PC-3 (cell line): ENCODE results near the gene BCAR1. TPM values are rescaled to one million over a fixed set of nuclear protein-coding genes. Genes with fewer than 3 reads are reported as not detected.

Source experiments
- ATAC-seq: fragments of 200-7000 bp; cut with Tn5 transposase; 2 replicates; pipeline ENCODE4 v1.9.1; 2020; ENCODE audit warnings: mild to moderate bottlenecking, moderate library complexity
- Bru-seq: library from RNA; stranded (reverse); fragments of 400-500 nt; gene quantifications from one replicate; lab custom pipeline; 2021; lab: Mats Ljungman, UMichigan
- BruChase-seq, 2 experiments: library from RNA; stranded (reverse); fragments of 400-500 nt; gene quantifications; one replicate each; lab custom pipeline; 2021; lab: Mats Ljungman, UMichigan
- BruUV-seq: library from RNA; stranded (reverse); fragments of 400-500 nt; replicated peaks from 2 replicates; lab custom pipeline; 2021; lab: Mats Ljungman, UMichigan
- CTCF ChIA-PET: fragments of 300-600 bp; sonication (Branson Sonifier 250); formaldehyde crosslinking; loops from one replicate; lab custom pipeline; 2022; ENCODE audit warnings: antibody characterized with exemption; lab: Charles Lee
- POLR2A ChIA-PET: fragments of 300-600 bp; sonication (Branson Sonifier 250); formaldehyde crosslinking; loops from one replicate; lab custom pipeline; 2022; ENCODE audit warnings: antibody characterized with exemption; ENCODE audit not compliant: unreplicated experiment; lab: Charles Lee
- DNase-seq: peaks from one replicate; pipeline ENCODE4 v3.0.0-alpha.2; 2015
- H2AFZ ChIP-seq: fragments of 300-600 bp; sonication (generic); 2 replicates; pipeline ENCODE4 v1.6.0; 2016; ENCODE audit warnings: antibody characterized with exemption, low read length
- H3F3A ChIP-seq: fragments of 300-600 bp; sonication (generic); one replicate; pipeline ENCODE4 v1.6.0; 2017; ENCODE audit warnings: antibody characterized with exemption, low read length, control low read depth, mild to moderate bottlenecking; ENCODE audit not compliant: unreplicated experiment
- H3K27ac ChIP-seq: fragments of 300-600 bp; sonication (generic); 2 replicates; pipeline ENCODE4 v1.5.1; 2016; ENCODE audit warnings: mild to moderate bottlenecking, low read length
- H3K27me3 ChIP-seq: fragments of 300-600 bp; sonication (generic); 2 replicates; pipeline ENCODE4 v1.6.1; 2016; ENCODE audit warnings: low read length, mixed read lengths
- H3K36me3 ChIP-seq: fragments of 300-600 bp; sonication (generic); 2 replicates; pipeline ENCODE4 v1.6.1; 2016; ENCODE audit warnings: low read depth, mixed run types, low read length, mixed read lengths
- H3K4me1 ChIP-seq: fragments of 300-600 bp; sonication (generic); 2 replicates; pipeline ENCODE4 v1.5.1; 2016; ENCODE audit warnings: low read length; ENCODE audit not compliant: insufficient read depth
- H3K4me2 ChIP-seq: fragments of 300-600 bp; sonication (generic); 2 replicates; pipeline ENCODE4 v1.6.0; 2016; ENCODE audit warnings: low read length
- H3K4me3 ChIP-seq: fragments of 300-600 bp; sonication (generic); 2 replicates; pipeline ENCODE4 v1.5.1; 2016; ENCODE audit warnings: mild to moderate bottlenecking, low read length, mixed read lengths
- H3K79me2 ChIP-seq: fragments of 300-600 bp; sonication (generic); 2 replicates; pipeline ENCODE4 v1.6.1; 2017; ENCODE audit warnings: low read length, mixed read lengths
- H3K9ac ChIP-seq: fragments of 300-600 bp; sonication (generic); 2 replicates; pipeline ENCODE4 v1.6.0; 2016; ENCODE audit warnings: mild to moderate bottlenecking, low read length
- H3K9me2 ChIP-seq: fragments of 300-600 bp; sonication (generic); replicated peaks from 2 replicates; pipeline ENCODE4 v1.6.1; 2016; ENCODE audit warnings: mixed run types, low read length, mixed read lengths
- H3K9me3 ChIP-seq: fragments of 300-600 bp; sonication (generic); 2 replicates; pipeline ENCODE4 v1.6.1; 2016; ENCODE audit warnings: low read length, mixed read lengths
- H4K20me1 ChIP-seq: fragments of 300-600 bp; sonication (generic); 2 replicates; pipeline ENCODE4 v1.6.1; 2016; ENCODE audit warnings: low read length, mixed read lengths
- CTCF ChIP-seq: fragments of 300-600 bp; sonication (generic); conservative IDR thresholded peaks from 2 replicates; pipeline ENCODE4 v1.5.1; 2017; ENCODE audit warnings: antibody characterized with exemption, low read depth, mild to moderate bottlenecking, low read length
- EZH2 ChIP-seq: fragments of 300-600 bp; sonication (generic); IDR thresholded peaks from one replicate; pipeline ENCODE4 v1.6.1; 2017; ENCODE audit warnings: antibody characterized with exemption, mild to moderate bottlenecking, low read length; ENCODE audit not compliant: unreplicated experiment
- EZH2phosphoT487 ChIP-seq: fragments of 300-600 bp; sonication (generic); IDR thresholded peaks from 2 replicates; pipeline ENCODE4 v1.6.1; 2018; ENCODE audit warnings: mild to moderate bottlenecking, antibody characterized with exemption, low read length, borderline replicate concordance
- intact Hi-C: fragments of 100-400 bp; cut with micrococcal nuclease; formaldehyde crosslinking; loops from 2 replicates; pipeline ENCODE4 v1.9.0; 2023
- long read RNA-seq: library from polyadenylated mRNA; unstranded; transcript quantifications from one replicate; pipeline ENCODE4 v2.0.0, GENCODE V29; 2021; ENCODE audit not compliant: unreplicated experiment
- total RNA-seq: library from RNA; depleted of rRNA; stranded (reverse); fragments of >200 nt; gene quantifications from 2 replicates; pipeline ENCODE4 v1.2.3, GENCODE V29; 2014; rRNA removed

BCAR1 gene, protein sequence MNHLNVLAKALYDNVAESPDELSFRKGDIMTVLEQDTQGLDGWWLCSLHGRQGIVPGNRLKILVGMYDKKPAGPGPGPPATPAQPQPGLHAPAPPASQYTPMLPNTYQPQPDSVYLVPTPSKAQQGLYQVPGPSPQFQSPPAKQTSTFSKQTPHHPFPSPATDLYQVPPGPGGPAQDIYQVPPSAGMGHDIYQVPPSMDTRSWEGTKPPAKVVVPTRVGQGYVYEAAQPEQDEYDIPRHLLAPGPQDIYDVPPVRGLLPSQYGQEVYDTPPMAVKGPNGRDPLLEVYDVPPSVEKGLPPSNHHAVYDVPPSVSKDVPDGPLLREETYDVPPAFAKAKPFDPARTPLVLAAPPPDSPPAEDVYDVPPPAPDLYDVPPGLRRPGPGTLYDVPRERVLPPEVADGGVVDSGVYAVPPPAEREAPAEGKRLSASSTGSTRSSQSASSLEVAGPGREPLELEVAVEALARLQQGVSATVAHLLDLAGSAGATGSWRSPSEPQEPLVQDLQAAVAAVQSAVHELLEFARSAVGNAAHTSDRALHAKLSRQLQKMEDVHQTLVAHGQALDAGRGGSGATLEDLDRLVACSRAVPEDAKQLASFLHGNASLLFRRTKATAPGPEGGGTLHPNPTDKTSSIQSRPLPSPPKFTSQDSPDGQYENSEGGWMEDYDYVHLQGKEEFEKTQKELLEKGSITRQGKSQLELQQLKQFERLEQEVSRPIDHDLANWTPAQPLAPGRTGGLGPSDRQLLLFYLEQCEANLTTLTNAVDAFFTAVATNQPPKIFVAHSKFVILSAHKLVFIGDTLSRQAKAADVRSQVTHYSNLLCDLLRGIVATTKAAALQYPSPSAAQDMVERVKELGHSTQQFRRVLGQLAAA
- 49.3 and 68.0 TPM in 2 replicates for total RNA-seq
- Bru-seq, nascent RNA, result percentile 71 among the genes with signal in this experiment
- percentile 81 among the genes with signal in this experiment for BruChase-seq, experiment 1, labeled RNA remaining after a 6-hour chase
- BruChase-seq, experiment 2, labeled RNA remaining after a 2-hour chase, result percentile 82 among the genes with signal in this experiment
- long read RNA-seq, transcript BCAR1-201 (7 exons, 3,221 nt), result minor isoform, 28 of 198 reads
- long read RNA-seq, transcript BCAR1-207 (7 exons, 3,192 nt), result major isoform, 57 of 198 reads
- long read RNA-seq, transcript BCAR1-212 (3 exons, 2,692 nt), result minor isoform, 30 of 198 reads
- long read RNA-seq, partial matches to known transcripts, result 46 of 198 reads
- long read RNA-seq, other reads (novel, unspliced or antisense), result 36 of 198 reads

GRCh38 chr16:75251280-75252048 lies at the start of gene BCAR1:
Gene BCAR1, minus strand, starts transcription at chr16:75251624. Its CDS starts 142 bp downstream, at chr16:75251482.
- Histone ChIP-seq H3K4me3 (peak within 1 kb of the TSS; percentile 89), H3K9ac (peak within 1 kb of the TSS; percentile 92), H3F3A (no peaks in the 10 kb centered on the region), H3K27ac (peak within 1 kb of the TSS; percentile 50), H3K27me3 (no peaks in the 10 kb centered on the region), H4K20me1 (peaks cover 19% of the 10 kb centered on the region), H3K36me3 (no peaks in the 10 kb centered on the region), H3K9me3 (no peaks in the 10 kb centered on the region), H3K79me2 (peaks cover 88% of the 10 kb centered on the region), H2AFZ (0 out of 2 replicates have a peak within 1 kb of the TSS, but pooled peaks have one; percentile 38), H3K4me1 (peaks cover 54% of the 10 kb centered on the region), H3K4me2 (peak within 1 kb of the TSS; percentile 93), H3K9me2 (no peaks in the 10 kb centered on the region)
- no TSS peak for BruUV-seq
- intact Hi-C loops, result loop anchor here (5.0 kb wide), 1 partner anchor 136 kb away; no protein-coding TSS in a partner anchor
- TF ChIP-seq EZH2phosphoT487 (no peak), CTCF (no peak), EZH2 (no peak)
- DNase-seq (peak; percentile 77), ATAC-seq (peak; percentile 76)
- CTCF ChIA-PET, result no interaction called here
- POLR2A ChIA-PET, result no interaction called here

DNA sequence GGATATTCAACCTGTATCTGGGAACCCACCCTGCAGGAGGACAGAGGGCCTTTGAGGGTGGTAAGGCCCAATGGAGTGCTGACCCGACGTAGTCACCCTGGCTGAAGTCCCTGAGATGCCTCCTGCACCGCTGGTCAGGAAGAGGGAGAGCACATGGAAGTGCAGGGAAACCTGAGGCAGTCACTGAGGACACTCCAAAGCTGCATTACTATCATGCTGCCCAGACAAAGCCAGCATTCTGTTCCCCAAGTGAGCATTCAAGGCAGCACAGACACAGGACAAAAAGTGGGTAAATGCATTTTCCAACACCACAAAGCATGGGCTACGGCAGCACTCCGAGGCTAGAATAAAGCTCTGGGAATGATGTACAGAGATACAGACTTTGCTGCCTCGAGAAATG lies 46.8 kb upstream of the BCAR1 start:
- no peak for ATAC-seq
- Histone ChIP-seq H3K27ac (no peak overlapping the region), H3K4me1 (no peaks in the 10 kb centered on the region), H3K79me2 (no peaks in the 10 kb centered on the region), H3K27me3 (no peaks in the 10 kb centered on the region), H2AFZ (no peak overlapping the region), H3K9ac (no peak overlapping the region), H3F3A (no peaks in the 10 kb centered on the region), H3K4me3 (no peak overlapping the region), H3K4me2 (no peak overlapping the region), H4K20me1 (no peaks in the 10 kb centered on the region), H3K9me2 (no peaks in the 10 kb centered on the region), H3K36me3 (no peaks in the 10 kb centered on the region; the same call in 1 of the 2 replicates), H3K9me3 (no peaks in the 10 kb centered on the region)
- BruUV-seq, result no TSS peak
- TF ChIP-seq CTCF (no peak), EZH2phosphoT487 (no peak), EZH2 (no peak)
- POLR2A ChIA-PET, result no interaction called here
- intact Hi-C loops, result no loop called here
- no peak for DNase-seq
- CTCF ChIA-PET, result no interaction called here
